ENCODE data around the gene ZNF777.

DNA sequence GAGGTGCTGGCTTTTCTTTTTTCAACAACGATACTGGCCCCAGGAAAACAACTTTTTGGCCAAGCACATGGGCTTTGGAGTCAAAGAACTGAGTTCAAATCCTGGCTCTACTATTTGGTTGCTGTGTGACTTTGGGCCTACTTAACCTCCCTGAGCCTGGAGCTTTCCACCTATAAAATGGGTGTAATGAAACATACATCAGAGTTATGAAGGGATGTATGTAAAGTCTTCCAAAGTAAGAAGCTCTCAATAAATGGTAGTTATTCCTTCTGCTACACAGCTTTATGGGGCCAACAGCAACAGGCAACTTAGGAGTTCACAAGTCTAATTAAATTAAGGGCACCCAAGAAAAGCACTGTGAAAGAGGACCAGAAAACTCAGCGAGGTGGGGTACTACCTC is 33.0 kb downstream of the ZNF777 start:
- TF ChIP-seq EZH2 (IDR thresholded peaks at IDR 0.05) (no peak), POLR2AphosphoS5 (IDR thresholded peaks at IDR 0.05; ENCODE audit: borderline replicate concordance, low read depth, low read length) (no peak), FOXP2 (optimal IDR thresholded peaks at IDR 0.05; ENCODE audit: control extremely low read depth, extremely low read length, insufficient read depth) (no peak)
